ENCODE results near the gene IMMP2L. TPM values are rescaled to one million over a fixed set of nuclear protein-coding genes. Genes with fewer than 3 reads are reported as not detected.

IMMP2L gene
- polyA plus RNA-seq, 4 donors = 10.5 to 20.1 (median 14.1) TPM

- H3K4me3 ChIP-seq (ENCODE audit: low read depth in 1 of 3, low read length in 3 of 3) = no peak overlapping the region
Measured at GRCh38 chr7:110830778-110831177, 731.5 kb downstream of the IMMP2L start.

GRCh38 chr7:110827936-110828335, 734.4 kb downstream of the IMMP2L start:
- Histone ChIP-seq H3K27ac (ENCODE audit: low read depth in 1 of 3, low read length in 2 of 3) (no peak overlapping the region), H3K4me3 (ENCODE audit: low read depth in 1 of 3, low read length in 3 of 3) (no peak overlapping the region), H3K9me3 (ENCODE audit: control insufficient read depth in 2 of 2, insufficient read depth in 1 of 2, low read depth in 1 of 2, low read length in 1 of 2) (no peaks in the 10 kb centered on the region), H3K27me3 (ENCODE audit: control insufficient read depth in 3 of 3, insufficient read depth in 3 of 3, low read length in 3 of 3) (no peaks in the 10 kb centered on the region), H3K36me3 (ENCODE audit: control insufficient read depth in 3 of 3, insufficient read depth in 2 of 3, low read depth in 1 of 3, low read length in 3 of 3) (no peaks in the 10 kb centered on the region), H3K4me1 (ENCODE audit: control insufficient read depth in 3 of 3, insufficient read depth in 2 of 3, low read depth in 1 of 3, low read length in 2 of 3) (no peaks in the 10 kb centered on the region)
- WGBS, 3 donors = 84 to 90% (median 85%) methylated on average over 2 of the region's 2 CpGs
- no peak for DNase-seq
- no peak for FAIRE-seq

More at GRCh38 chr7:110830778-110831177, 731.5 kb downstream of the IMMP2L start:
- DNase-seq = peak in 1 of 2 donors; percentile 20
- Histone ChIP-seq H3K36me3 (ENCODE audit: control insufficient read depth in 3 of 3, insufficient read depth in 2 of 3, low read depth in 1 of 3, low read length in 3 of 3) (no peaks in the 10 kb centered on the region), H3K9me3 (ENCODE audit: control insufficient read depth in 2 of 2, insufficient read depth in 1 of 2, low read depth in 1 of 2, low read length in 1 of 2) (no peaks in the 10 kb centered on the region), H3K27ac (ENCODE audit: low read depth in 1 of 3, low read length in 2 of 3) (no peak overlapping the region), H3K27me3 (ENCODE audit: control insufficient read depth in 3 of 3, insufficient read depth in 3 of 3, low read length in 3 of 3) (no peaks in the 10 kb centered on the region), H3K4me1 (ENCODE audit: control insufficient read depth in 3 of 3, insufficient read depth in 2 of 3, low read depth in 1 of 3, low read length in 2 of 3) (peaks cover 0 to 6% (median 5%) of the 10 kb centered on the region in 3 donors)
- no peak for FAIRE-seq
- WGBS, 3 donors = 60 to 89% (median 88%) methylated on average over 5 of the region's 5 CpGs

- WGBS, 3 donors = 69 to 95% (median 73%) methylated on average over 1 of the region's 1 CpG
- Histone ChIP-seq H3K36me3 (ENCODE audit: control insufficient read depth in 3 of 3, insufficient read depth in 2 of 3, low read depth in 1 of 3, low read length in 3 of 3) (no peaks in the 10 kb centered on the region), H3K9me3 (ENCODE audit: control insufficient read depth in 2 of 2, insufficient read depth in 1 of 2, low read depth in 1 of 2, low read length in 1 of 2) (no peaks in the 10 kb centered on the region), H3K4me3 (ENCODE audit: low read depth in 1 of 3, low read length in 3 of 3) (no peak overlapping the region), H3K4me1 (ENCODE audit: control insufficient read depth in 3 of 3, insufficient read depth in 2 of 3, low read depth in 1 of 3, low read length in 2 of 3) (no peaks in the 10 kb centered on the region), H3K27ac (ENCODE audit: low read depth in 1 of 3, low read length in 2 of 3) (no peak overlapping the region), H3K27me3 (ENCODE audit: control insufficient read depth in 3 of 3, insufficient read depth in 3 of 3, low read length in 3 of 3) (no peaks in the 10 kb centered on the region)
- DNase-seq (no peak), FAIRE-seq (no peak)
Measured at GRCh38 chr7:110827287-110827855, 734.9 kb downstream of the IMMP2L start.

GRCh38 chr7:110813986-110814385, 748.3 kb downstream of the IMMP2L start:
- H3K27ac ChIP-seq (ENCODE audit: low read depth in 1 of 3, low read length in 2 of 3) = no peak overlapping the region
- H3K4me3 ChIP-seq (ENCODE audit: low read depth in 1 of 3, low read length in 3 of 3) = no peak overlapping the region
- H3K9me3 ChIP-seq (ENCODE audit: control insufficient read depth in 2 of 2, insufficient read depth in 1 of 2, low read depth in 1 of 2, low read length in 1 of 2) = no peaks in the 10 kb centered on the region
- H3K27me3 ChIP-seq (ENCODE audit: control insufficient read depth in 3 of 3, insufficient read depth in 3 of 3, low read length in 3 of 3) = no peaks in the 10 kb centered on the region
- no peak for DNase-seq
- WGBS, 3 donors = 80 to 93% (median 81%) methylated on average over 2 of the region's 2 CpGs
- no peak for FAIRE-seq
- no peaks in the 10 kb centered on the region for H3K36me3 ChIP-seq (ENCODE audit: control insufficient read depth in 3 of 3, insufficient read depth in 2 of 3, low read depth in 1 of 3, low read length in 3 of 3)
- no peaks in the 10 kb centered on the region for H3K4me1 ChIP-seq (ENCODE audit: control insufficient read depth in 3 of 3, insufficient read depth in 2 of 3, low read depth in 1 of 3, low read length in 2 of 3)

GRCh38 chr7:110809832-110810231, 752.5 kb downstream of the IMMP2L start:
- Histone ChIP-seq H3K4me3 (ENCODE audit: low read depth in 1 of 3, low read length in 3 of 3) (no peak overlapping the region), H3K9me3 (ENCODE audit: control insufficient read depth in 2 of 2, insufficient read depth in 1 of 2, low read depth in 1 of 2, low read length in 1 of 2) (no peaks in the 10 kb centered on the region), H3K27ac (ENCODE audit: low read depth in 1 of 3, low read length in 2 of 3) (no peak overlapping the region), H3K4me1 (ENCODE audit: control insufficient read depth in 3 of 3, insufficient read depth in 2 of 3, low read depth in 1 of 3, low read length in 2 of 3) (no peaks in the 10 kb centered on the region), H3K27me3 (ENCODE audit: control insufficient read depth in 3 of 3, insufficient read depth in 3 of 3, low read length in 3 of 3) (no peaks in the 10 kb centered on the region), H3K36me3 (ENCODE audit: control insufficient read depth in 3 of 3, insufficient read depth in 2 of 3, low read depth in 1 of 3, low read length in 3 of 3) (no peaks in the 10 kb centered on the region)
- WGBS, 3 donors = 88 to 93% (median 90%) methylated on average over 6 of the region's 6 CpGs
- DNase-seq = no peak
- FAIRE-seq = no peak

GRCh38 chr7:110808361-110808760, 753.9 kb downstream of the IMMP2L start:
- H3K9me3 ChIP-seq (ENCODE audit: control insufficient read depth in 2 of 2, insufficient read depth in 1 of 2, low read depth in 1 of 2, low read length in 1 of 2) = no peaks in the 10 kb centered on the region
- whole genome bisulfite sequencing, 3 donors = 67 to 92% (median 75%) methylated on average over 1 of the region's 1 CpG
- no peaks in the 10 kb centered on the region for H3K36me3 ChIP-seq (ENCODE audit: control insufficient read depth in 3 of 3, insufficient read depth in 2 of 3, low read depth in 1 of 3, low read length in 3 of 3)
- H3K27ac ChIP-seq (ENCODE audit: low read depth in 1 of 3, low read length in 2 of 3) = no peak overlapping the region
- no peak overlapping the region for H3K4me3 ChIP-seq (ENCODE audit: low read depth in 1 of 3, low read length in 3 of 3)
- H3K27me3 ChIP-seq (ENCODE audit: control insufficient read depth in 3 of 3, insufficient read depth in 3 of 3, low read length in 3 of 3) = no peaks in the 10 kb centered on the region
- DNase-seq = no peak
- H3K4me1 ChIP-seq (ENCODE audit: control insufficient read depth in 3 of 3, insufficient read depth in 2 of 3, low read depth in 1 of 3, low read length in 2 of 3) = no peaks in the 10 kb centered on the region
- no peak for FAIRE-seq

GRCh38 chr7:110804501-110804900, 757.8 kb downstream of the IMMP2L start:
- no peaks in the 10 kb centered on the region for H3K4me1 ChIP-seq (ENCODE audit: control insufficient read depth in 3 of 3, insufficient read depth in 2 of 3, low read depth in 1 of 3, low read length in 2 of 3)
- no peak overlapping the region for H3K27ac ChIP-seq (ENCODE audit: low read depth in 1 of 3, low read length in 2 of 3)
- FAIRE-seq (no peak), DNase-seq (no peak)
- H3K4me3 ChIP-seq (ENCODE audit: low read depth in 1 of 3, low read length in 3 of 3) = no peak overlapping the region
- WGBS, 3 donors = 89 to 93% (median 90%) methylated on average over 5 of the region's 5 CpGs
- H3K9me3 ChIP-seq (ENCODE audit: control insufficient read depth in 2 of 2, insufficient read depth in 1 of 2, low read depth in 1 of 2, low read length in 1 of 2) = no peaks in the 10 kb centered on the region
- no peaks in the 10 kb centered on the region for H3K27me3 ChIP-seq (ENCODE audit: control insufficient read depth in 3 of 3, insufficient read depth in 3 of 3, low read length in 3 of 3)
- no peaks in the 10 kb centered on the region for H3K36me3 ChIP-seq (ENCODE audit: control insufficient read depth in 3 of 3, insufficient read depth in 2 of 3, low read depth in 1 of 3, low read length in 3 of 3)

GRCh38 chr7:110803602-110804143, 758.6 kb downstream of the IMMP2L start:
- H3K4me1 ChIP-seq (ENCODE audit: control insufficient read depth in 3 of 3, insufficient read depth in 2 of 3, low read depth in 1 of 3, low read length in 2 of 3) = no peaks in the 10 kb centered on the region
- H3K36me3 ChIP-seq (ENCODE audit: control insufficient read depth in 3 of 3, insufficient read depth in 2 of 3, low read depth in 1 of 3, low read length in 3 of 3) = no peaks in the 10 kb centered on the region
- H3K9me3 ChIP-seq (ENCODE audit: control insufficient read depth in 2 of 2, insufficient read depth in 1 of 2, low read depth in 1 of 2, low read length in 1 of 2) = no peaks in the 10 kb centered on the region
- no peak overlapping the region for H3K27ac ChIP-seq (ENCODE audit: low read depth in 1 of 3, low read length in 2 of 3)
- no peak overlapping the region for H3K4me3 ChIP-seq (ENCODE audit: low read depth in 1 of 3, low read length in 3 of 3)
- no peaks in the 10 kb centered on the region for H3K27me3 ChIP-seq (ENCODE audit: control insufficient read depth in 3 of 3, insufficient read depth in 3 of 3, low read length in 3 of 3)
- FAIRE-seq (no peak), DNase-seq (no peak)

- FAIRE-seq = no peak
- Histone ChIP-seq H3K27ac (ENCODE audit: low read depth in 1 of 3, low read length in 2 of 3) (no peak overlapping the region), H3K9me3 (ENCODE audit: control insufficient read depth in 2 of 2, insufficient read depth in 1 of 2, low read depth in 1 of 2, low read length in 1 of 2) (no peaks in the 10 kb centered on the region), H3K4me3 (ENCODE audit: low read depth in 1 of 3, low read length in 3 of 3) (no peak overlapping the region), H3K36me3 (ENCODE audit: control insufficient read depth in 3 of 3, insufficient read depth in 2 of 3, low read depth in 1 of 3, low read length in 3 of 3) (no peaks in the 10 kb centered on the region), H3K4me1 (ENCODE audit: control insufficient read depth in 3 of 3, insufficient read depth in 2 of 3, low read depth in 1 of 3, low read length in 2 of 3) (no peaks in the 10 kb centered on the region), H3K27me3 (ENCODE audit: control insufficient read depth in 3 of 3, insufficient read depth in 3 of 3, low read length in 3 of 3) (no peaks in the 10 kb centered on the region)
- no peak for DNase-seq
- 44 to 86% (median 85%) methylated on average over 1 of the region's 1 CpG for WGBS, 3 donors
Measured at GRCh38 chr7:110801502-110801901, 760.8 kb downstream of the IMMP2L start.

All from small intestine (tissue), 7 donors.